HL-60 (cell line): ENCODE results near the gene KRI1.

Source experiments
- GABPA ChIP-seq: IDR thresholded peaks from 2 replicates; pipeline ENCODE4 v1.6.1; 2012; ENCODE audit warnings: low read depth
- POLR2AphosphoS5 ChIP-seq: IDR thresholded peaks from 2 replicates; pipeline ENCODE4 v1.6.1; 2012; ENCODE audit warnings: low read depth
- TF ChIP-seq, protein P1 (sequence below): IDR thresholded peaks from one replicate; pipeline ENCODE4 v1.5.1; 2011; ENCODE audit warnings: low read length, control low read depth, inconsistent platforms; ENCODE audit not compliant: insufficient read depth
- TF ChIP-seq, protein P2 (sequence below): IDR thresholded peaks from 2 replicates; pipeline ENCODE4 v1.6.1; 2012; ENCODE audit warnings: low read depth; ENCODE audit not compliant: insufficient replicate concordance

DNA sequence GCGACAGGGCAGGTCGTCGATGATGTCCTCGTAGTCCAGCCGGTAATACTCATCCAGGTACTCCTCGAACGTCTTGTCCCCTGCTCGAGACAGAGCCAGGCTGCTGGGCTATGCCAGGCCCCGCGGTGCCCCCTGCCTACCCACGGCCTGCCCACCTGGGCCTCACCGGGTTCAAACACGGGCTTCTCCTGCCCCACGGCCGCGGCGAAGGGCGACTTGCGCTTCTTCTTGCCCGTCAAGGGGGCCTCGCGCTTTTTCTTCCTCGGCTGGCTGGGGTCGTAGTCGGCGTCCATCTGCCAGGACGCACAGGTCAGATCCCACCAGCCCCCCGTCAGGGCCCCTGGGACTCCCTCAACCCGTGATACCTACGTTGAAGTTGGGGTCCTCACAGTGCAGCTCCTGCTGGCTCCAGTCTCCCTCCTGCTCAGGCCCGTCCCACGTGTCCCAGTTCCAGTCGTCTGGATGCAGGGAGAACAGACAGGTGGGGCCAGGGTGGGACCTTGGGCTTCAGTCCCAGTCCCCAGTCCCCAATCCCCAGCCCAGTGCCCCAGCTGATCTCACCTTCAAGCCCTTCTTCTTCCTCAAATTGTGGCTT is 8.1 kb downstream of the KRI1 start:
- TF ChIP-seq, protein P1, sequence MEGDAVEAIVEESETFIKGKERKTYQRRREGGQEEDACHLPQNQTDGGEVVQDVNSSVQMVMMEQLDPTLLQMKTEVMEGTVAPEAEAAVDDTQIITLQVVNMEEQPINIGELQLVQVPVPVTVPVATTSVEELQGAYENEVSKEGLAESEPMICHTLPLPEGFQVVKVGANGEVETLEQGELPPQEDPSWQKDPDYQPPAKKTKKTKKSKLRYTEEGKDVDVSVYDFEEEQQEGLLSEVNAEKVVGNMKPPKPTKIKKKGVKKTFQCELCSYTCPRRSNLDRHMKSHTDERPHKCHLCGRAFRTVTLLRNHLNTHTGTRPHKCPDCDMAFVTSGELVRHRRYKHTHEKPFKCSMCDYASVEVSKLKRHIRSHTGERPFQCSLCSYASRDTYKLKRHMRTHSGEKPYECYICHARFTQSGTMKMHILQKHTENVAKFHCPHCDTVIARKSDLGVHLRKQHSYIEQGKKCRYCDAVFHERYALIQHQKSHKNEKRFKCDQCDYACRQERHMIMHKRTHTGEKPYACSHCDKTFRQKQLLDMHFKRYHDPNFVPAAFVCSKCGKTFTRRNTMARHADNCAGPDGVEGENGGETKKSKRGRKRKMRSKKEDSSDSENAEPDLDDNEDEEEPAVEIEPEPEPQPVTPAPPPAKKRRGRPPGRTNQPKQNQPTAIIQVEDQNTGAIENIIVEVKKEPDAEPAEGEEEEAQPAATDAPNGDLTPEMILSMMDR, result no peak
- TF ChIP-seq POLR2AphosphoS5 (no peak), GABPA (no peak)
- TF ChIP-seq, protein P2, sequence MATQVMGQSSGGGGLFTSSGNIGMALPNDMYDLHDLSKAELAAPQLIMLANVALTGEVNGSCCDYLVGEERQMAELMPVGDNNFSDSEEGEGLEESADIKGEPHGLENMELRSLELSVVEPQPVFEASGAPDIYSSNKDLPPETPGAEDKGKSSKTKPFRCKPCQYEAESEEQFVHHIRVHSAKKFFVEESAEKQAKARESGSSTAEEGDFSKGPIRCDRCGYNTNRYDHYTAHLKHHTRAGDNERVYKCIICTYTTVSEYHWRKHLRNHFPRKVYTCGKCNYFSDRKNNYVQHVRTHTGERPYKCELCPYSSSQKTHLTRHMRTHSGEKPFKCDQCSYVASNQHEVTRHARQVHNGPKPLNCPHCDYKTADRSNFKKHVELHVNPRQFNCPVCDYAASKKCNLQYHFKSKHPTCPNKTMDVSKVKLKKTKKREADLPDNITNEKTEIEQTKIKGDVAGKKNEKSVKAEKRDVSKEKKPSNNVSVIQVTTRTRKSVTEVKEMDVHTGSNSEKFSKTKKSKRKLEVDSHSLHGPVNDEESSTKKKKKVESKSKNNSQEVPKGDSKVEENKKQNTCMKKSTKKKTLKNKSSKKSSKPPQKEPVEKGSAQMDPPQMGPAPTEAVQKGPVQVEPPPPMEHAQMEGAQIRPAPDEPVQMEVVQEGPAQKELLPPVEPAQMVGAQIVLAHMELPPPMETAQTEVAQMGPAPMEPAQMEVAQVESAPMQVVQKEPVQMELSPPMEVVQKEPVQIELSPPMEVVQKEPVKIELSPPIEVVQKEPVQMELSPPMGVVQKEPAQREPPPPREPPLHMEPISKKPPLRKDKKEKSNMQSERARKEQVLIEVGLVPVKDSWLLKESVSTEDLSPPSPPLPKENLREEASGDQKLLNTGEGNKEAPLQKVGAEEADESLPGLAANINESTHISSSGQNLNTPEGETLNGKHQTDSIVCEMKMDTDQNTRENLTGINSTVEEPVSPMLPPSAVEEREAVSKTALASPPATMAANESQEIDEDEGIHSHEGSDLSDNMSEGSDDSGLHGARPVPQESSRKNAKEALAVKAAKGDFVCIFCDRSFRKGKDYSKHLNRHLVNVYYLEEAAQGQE, result no peak
